Stimulated activated CD4-positive, alpha-beta T cell treated with anti-CD3 and anti-CD28 coated beads, Interleukin-2, amount 100 ng/mL, for 4 hours (primary cell): ENCODE results near the gene ANXA2R.
A peak's percentile ranks its signal among the peaks of the same experiment; 100 is the strongest.
"Not testable (repeated sequence)": the region's sequence is repeated elsewhere in the genome, so short reads cannot be mapped to it uniquely, and the experiment has no call there.

Experiments
- DNase-seq: peaks from one replicate; pipeline ENCODE4 v3.0.0-alpha.2; 2020; ENCODE audit warnings: low read depth

Gene ANXA2R

GRCh38 chr5:43033841-43034590, 6.1 kb downstream of the ANXA2R start:
- DNase-seq, result no peak

DNA sequence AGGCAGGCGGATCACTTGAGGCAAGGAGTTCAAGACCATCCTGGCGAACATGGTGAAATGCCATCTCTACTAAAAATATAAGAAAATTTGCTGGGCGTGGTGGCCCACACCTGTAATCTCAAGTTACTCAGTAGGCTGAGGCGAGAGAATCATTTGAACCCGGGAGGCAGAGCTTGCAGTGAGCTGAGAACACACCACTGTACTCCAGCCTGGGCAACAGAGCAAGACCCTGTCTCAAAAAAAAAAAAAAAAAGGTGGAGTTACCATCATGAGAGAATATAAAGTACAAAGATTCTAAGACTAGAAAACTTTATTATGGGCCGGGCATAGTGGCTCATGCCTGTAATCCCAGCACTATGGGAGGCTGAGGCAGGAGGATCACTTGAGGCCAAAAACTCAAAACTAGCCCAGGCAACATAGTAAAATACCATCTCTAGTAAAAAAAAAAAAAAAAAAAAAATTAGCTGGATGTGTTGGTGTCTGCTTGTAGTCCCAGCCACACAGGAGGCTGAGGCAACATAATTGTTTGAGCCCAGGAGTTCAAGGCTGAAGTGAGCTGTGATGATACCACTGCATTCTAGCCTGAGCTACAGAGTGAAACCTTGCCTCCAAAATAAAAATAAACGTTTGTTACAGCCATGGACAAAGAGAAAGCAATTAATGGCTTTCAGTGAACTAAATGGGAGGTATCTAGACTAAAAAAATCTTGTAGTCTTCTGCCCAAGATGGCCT, 12.9 kb downstream of the ANXA2R start:
- DNase-seq, result no peak

GRCh38 chr5:43025184-43025950, 14.8 kb downstream of the ANXA2R start:
- not testable (repeated sequence) for DNase-seq

DNA sequence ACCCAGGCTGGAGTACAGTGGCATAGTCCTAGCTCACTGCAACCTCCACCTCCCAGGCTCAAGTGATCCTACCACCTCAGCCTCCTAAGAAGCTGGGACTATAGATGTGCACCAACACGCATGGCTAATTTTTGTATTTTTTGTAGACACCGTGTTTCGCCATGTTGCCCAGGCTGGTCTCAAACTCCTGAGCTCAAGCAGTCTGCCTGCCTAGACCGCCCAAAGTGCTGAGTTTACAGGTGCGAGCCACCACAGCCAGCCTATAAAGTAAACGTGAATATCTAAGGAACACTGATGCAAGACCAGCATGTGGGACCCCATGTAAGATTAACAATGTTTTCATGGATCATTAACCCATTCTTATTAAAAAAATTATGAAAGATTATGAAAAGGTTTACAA, 15.9 kb downstream of the ANXA2R start:
- no peak for DNase-seq

GRCh38 chr5:43021151-43021550, 19.0 kb downstream of the ANXA2R start:
- no peak for DNase-seq

GRCh38 chr5:43020399-43020746, 19.7 kb downstream of the ANXA2R start:
- DNase-seq, result no peak

DNA sequence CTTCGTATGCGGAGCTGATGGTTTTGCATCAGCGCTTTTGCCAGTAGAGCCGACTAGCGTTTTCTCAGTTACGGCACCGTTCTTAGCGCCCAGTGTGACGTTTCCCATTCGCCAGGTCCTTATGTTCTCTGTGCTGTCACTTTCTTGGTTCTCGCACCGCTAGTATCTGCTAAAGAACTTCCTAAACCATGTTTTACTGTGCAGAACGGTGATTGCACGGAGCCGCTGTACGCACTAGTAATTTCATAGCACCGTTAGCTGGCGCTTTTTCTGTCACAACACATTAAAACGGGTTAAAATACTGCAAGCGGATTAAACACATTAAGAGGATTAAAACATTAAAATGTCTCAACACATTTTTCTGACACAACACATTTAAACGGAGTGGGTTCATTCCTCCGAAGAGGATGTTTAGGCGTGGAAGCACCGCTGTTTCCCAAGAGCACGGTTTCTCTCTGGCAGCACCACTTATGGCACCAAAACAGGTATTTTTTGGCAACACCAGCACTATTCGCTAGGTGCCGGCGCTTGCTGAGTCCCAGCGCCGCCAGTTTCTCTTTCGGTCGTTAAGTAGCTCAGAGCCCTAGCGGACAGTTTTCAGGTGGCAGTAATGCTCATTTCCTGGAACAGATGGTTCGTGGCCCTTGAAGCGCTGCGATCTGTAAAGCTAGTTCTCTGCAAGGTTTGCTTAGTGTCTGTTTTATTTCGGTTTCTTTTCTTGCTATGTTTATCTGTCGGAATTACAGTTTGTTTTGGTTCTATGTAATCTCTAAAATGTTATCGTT, 20.3 kb downstream of the ANXA2R start:
- peak; percentile 81 for DNase-seq

GRCh38 chr5:43019291-43019613, 20.9 kb downstream of the ANXA2R start:
- DNase-seq, result no peak

- no peak for DNase-seq
Observed at GRCh38 chr5:43017428-43017815, 22.7 kb downstream of the ANXA2R start.

GRCh38 chr5:43016217-43016779, 23.8 kb downstream of the ANXA2R start:
- no peak for DNase-seq

DNA sequence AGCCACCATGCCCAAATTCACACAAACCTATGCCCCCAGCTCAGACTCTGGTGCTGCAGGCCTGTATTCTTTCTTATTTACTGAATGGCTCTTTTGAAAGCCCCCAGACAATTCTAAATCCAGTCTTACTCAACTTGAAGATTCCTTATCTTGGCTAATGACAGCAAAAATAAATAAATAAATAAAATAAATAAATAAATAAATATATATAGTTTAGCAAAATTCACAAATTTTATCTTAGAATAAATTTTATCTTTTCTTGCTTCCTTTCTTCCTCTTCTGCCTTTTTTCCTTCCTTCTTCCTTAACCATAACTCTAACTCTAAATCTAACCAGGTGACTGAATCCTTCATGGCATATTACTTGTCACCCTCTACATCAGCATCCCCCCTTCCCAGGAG, 25.6 kb downstream of the ANXA2R start:
- no peak for DNase-seq

DNA sequence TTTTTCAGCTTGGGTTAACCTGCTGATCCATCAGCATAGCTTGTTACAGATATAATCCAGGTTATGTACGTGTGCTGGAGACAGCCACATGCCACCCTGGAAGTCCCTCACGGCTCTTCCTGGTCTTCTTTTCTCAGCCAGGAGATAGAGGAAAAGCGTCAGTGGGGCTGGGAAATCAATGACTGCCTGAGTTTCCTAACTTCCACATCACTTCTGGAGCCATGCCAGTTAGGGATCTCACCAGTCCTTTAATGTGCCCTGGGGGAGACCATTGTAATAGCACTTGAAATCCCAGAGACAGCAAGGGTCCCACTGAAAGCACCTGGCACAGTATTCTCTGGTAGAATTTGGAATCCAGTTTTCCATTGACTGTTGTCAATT, 29.2 kb downstream of the ANXA2R start:
- DNase-seq, result no peak

GRCh38 chr5:43008363-43009153, 31.6 kb downstream of the ANXA2R start:
- DNase-seq, result peak; percentile 88

- DNase-seq, result peak; percentile 59
Observed at GRCh38 chr5:43007911-43008362, 32.2 kb downstream of the ANXA2R start.

DNA sequence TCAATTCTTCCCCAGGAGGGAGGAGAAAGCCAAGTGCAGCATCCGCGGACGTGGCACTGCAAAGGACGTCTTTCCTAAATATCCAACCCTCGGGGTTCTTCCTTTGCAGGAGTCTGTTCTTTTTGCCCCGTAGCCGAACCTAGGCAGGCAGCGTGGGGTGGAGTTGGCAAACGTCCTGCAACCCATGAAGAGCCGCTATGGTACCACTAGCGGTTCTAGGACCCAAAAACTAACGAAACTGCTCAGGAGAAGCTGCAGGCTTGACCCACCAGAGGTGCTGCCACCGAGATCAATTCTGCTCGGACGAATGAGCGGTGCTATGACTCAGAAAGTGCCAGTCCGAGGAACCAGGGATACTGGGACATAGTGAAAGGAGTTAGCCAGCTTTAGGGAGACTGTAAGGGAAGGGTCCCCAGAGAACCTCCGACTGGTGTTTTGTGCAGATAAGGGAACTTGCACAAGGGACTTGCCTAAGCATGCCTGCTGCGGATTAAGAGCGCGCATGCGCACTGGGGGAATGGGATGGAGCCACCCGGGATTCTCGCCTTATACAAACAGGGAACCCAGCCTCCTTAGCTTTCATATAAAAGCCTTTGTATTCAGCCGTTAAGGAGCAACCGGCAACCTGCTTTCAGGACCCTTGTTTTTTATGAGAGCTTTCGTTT, 32.7 kb downstream of the ANXA2R start:
- DNase-seq, result peak; percentile 66

DNA sequence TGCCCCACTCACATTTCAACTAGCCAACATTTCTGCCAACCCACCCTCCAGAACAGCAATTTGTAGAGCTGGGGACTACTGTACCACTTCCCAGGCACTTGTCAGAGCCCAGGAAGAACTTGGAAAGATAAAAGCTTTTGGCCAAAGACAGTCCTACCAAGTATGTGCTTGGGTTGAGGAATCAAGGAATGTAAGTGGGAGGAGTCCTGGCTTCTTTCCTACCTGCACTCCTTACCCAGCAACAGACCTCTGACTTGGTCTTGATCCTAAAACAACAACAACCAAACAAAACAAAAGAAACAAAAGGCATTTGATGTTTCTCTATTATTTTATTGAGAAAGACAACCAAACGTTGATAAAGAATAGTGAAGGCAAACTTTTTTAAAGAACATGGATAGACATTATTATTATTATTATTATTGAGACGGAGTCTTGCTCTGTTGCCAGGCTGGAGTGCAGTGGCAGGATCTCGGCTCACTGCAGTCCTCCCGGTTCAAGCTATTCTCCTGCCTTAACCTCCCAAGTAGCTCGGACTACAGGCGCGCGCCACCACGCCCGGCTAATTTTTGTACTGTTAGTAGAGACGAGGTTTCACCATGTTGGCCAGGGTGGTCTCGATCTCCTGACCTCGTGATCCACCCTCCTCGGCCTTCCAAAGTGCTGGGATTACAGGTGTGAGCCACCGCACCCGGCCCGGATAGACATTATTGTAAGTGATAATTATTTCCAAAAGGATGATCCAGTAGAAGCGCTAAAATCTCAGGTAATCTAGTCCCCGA, 33.5 kb downstream of the ANXA2R start:
- no peak for DNase-seq

- DNase-seq, result no peak
Observed at GRCh38 chr5:43005031-43005430, 35.1 kb downstream of the ANXA2R start.

GRCh38 chr5:43001748-43002147, 38.4 kb downstream of the ANXA2R start:
- DNase-seq, result no peak

DNA sequence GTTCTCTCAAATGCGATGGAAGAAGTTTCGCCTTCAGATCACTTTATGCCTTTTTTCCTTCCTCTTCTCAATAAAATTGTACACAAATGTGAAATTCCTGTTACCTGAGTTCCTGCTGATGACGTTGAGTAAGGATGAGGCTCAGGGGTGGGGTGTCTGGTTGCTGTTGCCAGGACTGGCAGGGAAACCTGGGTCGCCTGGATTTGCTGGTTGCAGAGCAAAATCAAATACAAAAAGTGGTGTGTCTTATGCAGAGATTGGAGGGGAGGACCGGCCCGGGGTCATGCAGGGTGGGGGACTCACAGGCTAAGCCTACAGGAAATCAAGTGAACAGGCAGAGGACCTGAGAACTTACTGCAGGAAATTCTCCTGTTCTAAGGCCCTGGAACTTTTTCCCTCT, 39.2 kb downstream of the ANXA2R start:
- DNase-seq, result no peak
